Measurements from ENCODE around the gene SLC30A2. TPM values are rescaled to one million over a fixed set of nuclear protein-coding genes. Genes with fewer than 3 reads are reported as not detected.

The SLC30A2 gene
- total and polyA plus RNA-seq, 10 of the 15 experiments (the other 5 are each of a cell fraction or from before 2014, with no cell fraction given) = 0.13 TPM; not detected in 9

DNA sequence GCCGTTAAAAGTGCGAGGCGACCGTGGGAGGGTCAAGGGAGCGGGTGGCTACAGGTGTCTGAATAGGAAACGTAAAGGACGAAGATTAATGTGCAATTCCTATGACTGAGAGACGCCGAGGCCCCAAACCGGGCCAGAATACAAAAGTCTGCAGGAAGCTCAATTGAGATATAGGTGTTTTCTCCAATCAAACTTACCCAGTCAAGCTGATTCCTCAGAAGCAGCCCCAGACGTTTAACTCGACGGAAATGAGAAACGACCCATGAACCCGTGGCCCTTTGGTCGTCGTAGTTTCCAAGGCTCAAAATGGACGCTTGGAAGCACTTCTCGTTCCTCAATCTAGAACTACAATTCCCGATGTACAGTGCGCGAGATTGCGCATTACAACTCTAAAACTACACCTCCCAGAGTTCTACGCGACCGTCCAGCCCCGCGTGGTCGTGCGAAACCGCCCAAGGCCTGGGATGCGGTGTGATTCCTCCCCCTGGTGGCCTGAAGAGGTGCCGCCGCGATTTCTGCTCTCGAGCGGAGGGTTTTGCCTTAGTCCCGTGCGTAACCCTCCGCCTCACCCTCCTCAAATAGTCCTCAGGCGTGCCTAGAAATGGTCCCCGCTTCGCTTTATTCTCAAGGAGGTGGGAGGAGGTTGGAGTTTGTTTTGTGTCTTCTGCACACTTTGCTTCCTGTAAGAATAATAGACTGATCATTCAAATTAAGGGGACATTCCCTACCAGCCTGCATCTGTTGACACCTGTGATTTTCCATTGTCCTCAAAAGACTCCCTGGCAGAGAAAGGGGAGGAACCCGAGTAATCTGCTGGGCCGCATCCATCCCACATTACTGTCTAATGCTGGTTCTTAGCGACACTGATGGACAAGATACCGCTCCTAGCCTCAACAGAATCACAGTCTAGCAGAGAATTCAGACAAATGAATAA, 47.8 kb downstream of the SLC30A2 start, which contains the start of gene PAFAH2 (continued):
- TF ChIP-seq, protein P1, sequence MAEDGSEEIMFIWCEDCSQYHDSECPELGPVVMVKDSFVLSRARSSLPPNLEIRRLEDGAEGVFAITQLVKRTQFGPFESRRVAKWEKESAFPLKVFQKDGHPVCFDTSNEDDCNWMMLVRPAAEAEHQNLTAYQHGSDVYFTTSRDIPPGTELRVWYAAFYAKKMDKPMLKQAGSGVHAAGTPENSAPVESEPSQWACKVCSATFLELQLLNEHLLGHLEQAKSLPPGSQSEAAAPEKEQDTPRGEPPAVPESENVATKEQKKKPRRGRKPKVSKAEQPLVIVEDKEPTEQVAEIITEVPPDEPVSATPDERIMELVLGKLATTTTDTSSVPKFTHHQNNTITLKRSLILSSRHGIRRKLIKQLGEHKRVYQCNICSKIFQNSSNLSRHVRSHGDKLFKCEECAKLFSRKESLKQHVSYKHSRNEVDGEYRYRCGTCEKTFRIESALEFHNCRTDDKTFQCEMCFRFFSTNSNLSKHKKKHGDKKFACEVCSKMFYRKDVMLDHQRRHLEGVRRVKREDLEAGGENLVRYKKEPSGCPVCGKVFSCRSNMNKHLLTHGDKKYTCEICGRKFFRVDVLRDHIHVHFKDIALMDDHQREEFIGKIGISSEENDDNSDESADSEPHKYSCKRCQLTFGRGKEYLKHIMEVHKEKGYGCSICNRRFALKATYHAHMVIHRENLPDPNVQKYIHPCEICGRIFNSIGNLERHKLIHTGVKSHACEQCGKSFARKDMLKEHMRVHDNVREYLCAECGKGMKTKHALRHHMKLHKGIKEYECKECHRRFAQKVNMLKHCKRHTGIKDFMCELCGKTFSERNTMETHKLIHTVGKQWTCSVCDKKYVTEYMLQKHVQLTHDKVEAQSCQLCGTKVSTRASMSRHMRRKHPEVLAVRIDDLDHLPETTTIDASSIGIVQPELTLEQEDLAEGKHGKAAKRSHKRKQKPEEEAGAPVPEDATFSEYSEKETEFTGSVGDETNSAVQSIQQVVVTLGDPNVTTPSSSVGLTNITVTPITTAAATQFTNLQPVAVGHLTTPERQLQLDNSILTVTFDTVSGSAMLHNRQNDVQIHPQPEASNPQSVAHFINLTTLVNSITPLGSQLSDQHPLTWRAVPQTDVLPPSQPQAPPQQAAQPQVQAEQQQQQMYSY (CRISPR knock-in tag; IDR thresholded peaks at IDR 0.05) = no peak
- 0 out of 2 replicates have a peak, but pooled peaks have one; percentile 71 for TF ChIP-seq TCF3 (IDR thresholded peaks at IDR 0.05; ENCODE audit: borderline replicate concordance, insufficient read depth, low read depth, low read length)
- TF ChIP-seq, protein P2, sequence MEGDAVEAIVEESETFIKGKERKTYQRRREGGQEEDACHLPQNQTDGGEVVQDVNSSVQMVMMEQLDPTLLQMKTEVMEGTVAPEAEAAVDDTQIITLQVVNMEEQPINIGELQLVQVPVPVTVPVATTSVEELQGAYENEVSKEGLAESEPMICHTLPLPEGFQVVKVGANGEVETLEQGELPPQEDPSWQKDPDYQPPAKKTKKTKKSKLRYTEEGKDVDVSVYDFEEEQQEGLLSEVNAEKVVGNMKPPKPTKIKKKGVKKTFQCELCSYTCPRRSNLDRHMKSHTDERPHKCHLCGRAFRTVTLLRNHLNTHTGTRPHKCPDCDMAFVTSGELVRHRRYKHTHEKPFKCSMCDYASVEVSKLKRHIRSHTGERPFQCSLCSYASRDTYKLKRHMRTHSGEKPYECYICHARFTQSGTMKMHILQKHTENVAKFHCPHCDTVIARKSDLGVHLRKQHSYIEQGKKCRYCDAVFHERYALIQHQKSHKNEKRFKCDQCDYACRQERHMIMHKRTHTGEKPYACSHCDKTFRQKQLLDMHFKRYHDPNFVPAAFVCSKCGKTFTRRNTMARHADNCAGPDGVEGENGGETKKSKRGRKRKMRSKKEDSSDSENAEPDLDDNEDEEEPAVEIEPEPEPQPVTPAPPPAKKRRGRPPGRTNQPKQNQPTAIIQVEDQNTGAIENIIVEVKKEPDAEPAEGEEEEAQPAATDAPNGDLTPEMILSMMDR (IDR thresholded peaks at IDR 0.05 in 2 of 3, conservative IDR thresholded peaks at IDR 0.05 in 1 of 3; ENCODE audit: control insufficient read depth in 2 of 3, extremely low read depth in 1 of 3, insufficient read depth in 1 of 3, low read depth in 3 of 3, low read length in 3 of 3) = peak; percentile 93 to 99 (median 99)
- TF ChIP-seq RAD21 (IDR thresholded peaks at IDR 0.05; ENCODE audit: insufficient read depth, low read depth, low read length) = peak; percentile 96
- TF ChIP-seq RAD51 (IDR thresholded peaks at IDR 0.05) = peak; percentile 87
- TF ChIP-seq MAX (IDR thresholded peaks at IDR 0.05; ENCODE audit: low read depth, low read length) = peak; percentile 86
- peak; percentile 92 for TF ChIP-seq KLF5 (IDR thresholded peaks at IDR 0.05; ENCODE audit: partially characterized antibody)
- peak; percentile 60; the same call in 1 of the 2 replicates for TF ChIP-seq JUND (IDR thresholded peaks at IDR 0.05; ENCODE audit: low read depth, low read length)
- peak; percentile 100 for TF ChIP-seq SMC3 (IDR thresholded peaks at IDR 0.05; ENCODE audit: borderline replicate concordance, low read length)
- TF ChIP-seq NFXL1 (IDR thresholded peaks at IDR 0.05; ENCODE audit: borderline replicate concordance) = no peak
- TF ChIP-seq RFX5 (IDR thresholded peaks at IDR 0.05; ENCODE audit: low read depth, low read length) = peak; percentile 38; the same call in 1 of the 2 replicates
- TF ChIP-seq SMARCA5 (IDR thresholded peaks at IDR 0.05) = peak; percentile 98
- peak; percentile 68; the same call in 1 of the 2 replicates for TF ChIP-seq CBX5 (IDR thresholded peaks at IDR 0.05; ENCODE audit: low read depth)
- TF ChIP-seq CREB1 (IDR thresholded peaks at IDR 0.05; ENCODE audit: low read depth) = peak; percentile 95
- TF ChIP-seq RELA (IDR thresholded peaks at IDR 0.05; ENCODE audit: borderline replicate concordance, partially characterized antibody) = peak; percentile 86
- TF ChIP-seq TCF7 (IDR thresholded peaks at IDR 0.05; ENCODE audit: borderline replicate concordance) = 0 out of 2 replicates have a peak, but pooled peaks have one; percentile 14
- peak; percentile 70 for TF ChIP-seq MEF2B (IDR thresholded peaks at IDR 0.05; ENCODE audit: partially characterized antibody, poor library complexity, severe bottlenecking)
- peak; percentile 93 for TF ChIP-seq SREBF1 (IDR thresholded peaks at IDR 0.05; ENCODE audit: low read length)
- no peak for TF ChIP-seq POLR2AphosphoS2 (IDR thresholded peaks at IDR 0.05; ENCODE audit: low read depth, low read length)
- peak; percentile 69; the same call in 1 of the 2 replicates for TF ChIP-seq TBL1XR1 (IDR thresholded peaks at IDR 0.05; ENCODE audit: low read depth, low read length)
- TF ChIP-seq FOXK2 (IDR thresholded peaks at IDR 0.05) = no peak
- TF ChIP-seq EP300 (IDR thresholded peaks at IDR 0.05; ENCODE audit: borderline replicate concordance in 1 of 2, control insufficient read depth in 1 of 2, low read depth in 2 of 2, low read length in 2 of 2) = peak in 1 of 2 experiments; percentile 53; a peak in 1 of 4 replicates
- TF ChIP-seq PAX8 (IDR thresholded peaks at IDR 0.05) = no peak
- TF ChIP-seq BRCA1 (IDR thresholded peaks at IDR 0.05; ENCODE audit: low read depth, low read length) = peak; percentile 58; the same call in 1 of the 2 replicates
